NCI-H2227 treated with DMSO at 0.1 percent for 48 hours (cell line): ENCODE measurements around the gene ESPL1.
"Not testable (repeated sequence)": the region's sequence is repeated elsewhere in the genome, so short reads cannot be mapped to it uniquely, and the experiment has no call there.

ENCODE experiments used
- DNase-seq: peaks from one replicate; lab custom pipeline; 2025; lab: John Stamatoyannopoulos, UW

The ESPL1 gene

DNA sequence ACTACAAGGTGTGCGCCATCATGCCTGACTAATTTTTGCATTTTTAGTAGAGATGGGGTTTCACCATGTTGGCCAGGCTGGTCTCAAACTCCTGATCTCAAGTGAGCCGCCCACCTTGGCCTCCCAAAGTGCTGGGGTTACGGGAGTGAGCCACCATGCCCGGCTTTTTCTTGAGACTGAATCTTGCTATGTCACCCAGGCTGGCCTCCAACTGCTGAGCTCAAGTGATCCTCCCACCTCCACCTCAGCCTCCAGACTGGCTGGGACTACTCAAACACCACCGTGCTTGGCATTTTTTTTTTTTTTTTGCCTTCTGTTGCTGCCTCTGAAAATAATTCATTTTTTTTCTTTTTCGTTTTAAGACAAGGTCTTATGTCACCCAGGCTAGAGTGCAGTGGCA is 8.2 kb upstream of the ESPL1 start:
- DNase-seq = no peak

GRCh38 chr12:53265783-53266182 is 2.3 kb upstream of the ESPL1 start:
- DNase-seq = no peak

DNA sequence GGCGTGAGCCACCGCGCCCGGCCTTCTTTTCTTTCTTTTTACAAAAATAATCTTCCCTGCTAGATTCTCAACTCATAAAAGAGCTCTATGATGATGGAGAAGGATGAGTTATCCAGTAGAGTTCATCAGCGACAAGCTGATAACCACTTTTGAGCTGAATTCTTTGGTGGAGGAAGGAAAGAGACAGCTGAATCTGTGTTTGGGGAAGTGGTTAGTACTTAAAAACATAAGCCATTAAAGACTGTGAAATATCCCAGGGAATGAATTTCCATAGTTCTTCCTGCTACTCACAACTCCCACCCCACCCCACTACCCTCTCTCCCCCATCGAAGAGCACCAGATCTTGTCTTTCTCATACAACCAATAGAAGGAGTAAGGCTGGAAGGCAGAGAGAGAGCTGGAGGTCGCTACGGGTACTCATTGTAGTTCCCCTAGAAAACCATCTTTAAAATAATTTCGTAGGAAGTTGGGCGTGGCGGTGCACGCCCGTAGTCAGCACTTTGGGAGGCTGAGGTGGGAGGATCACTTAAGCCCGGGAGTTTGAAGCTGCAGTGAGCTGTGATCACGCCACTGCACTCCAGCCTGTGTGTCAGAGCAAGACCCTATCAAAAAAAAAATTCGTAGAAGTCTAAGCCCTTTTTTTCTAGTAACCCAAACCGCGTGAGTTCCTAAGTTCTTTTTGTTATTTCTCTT is 647 bp upstream of the ESPL1 start:
- DNase-seq = no peak

GRCh38 chr12:53268630-53269562 is 797 bp downstream of the ESPL1 start:
- DNase-seq = no peak

GRCh38 chr12:53274445-53274844 is 6.3 kb downstream of the ESPL1 start:
- no peak for DNase-seq

GRCh38 chr12:53276511-53276910 is 8.4 kb downstream of the ESPL1 start:
- no peak for DNase-seq

DNA sequence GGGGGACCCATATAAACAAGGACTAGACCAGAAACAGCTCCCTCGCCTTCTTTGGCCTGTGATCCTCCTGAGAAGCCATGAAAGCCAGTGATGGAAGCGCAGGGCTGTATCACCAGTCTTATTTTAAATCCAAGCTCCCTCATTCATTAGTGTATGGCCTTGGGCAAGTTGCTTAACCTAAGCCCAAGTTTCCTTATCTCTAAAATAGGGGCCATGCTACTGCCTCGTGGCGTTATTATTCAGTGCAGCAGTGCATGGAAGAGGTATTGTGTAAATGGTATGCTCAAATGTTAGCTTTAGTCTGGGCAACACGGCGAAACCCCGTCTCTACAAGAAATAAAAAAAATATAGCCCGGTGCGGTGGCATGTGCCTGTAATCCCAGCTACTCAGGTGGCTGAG is 9.9 kb downstream of the ESPL1 start:
- no peak for DNase-seq

DNA sequence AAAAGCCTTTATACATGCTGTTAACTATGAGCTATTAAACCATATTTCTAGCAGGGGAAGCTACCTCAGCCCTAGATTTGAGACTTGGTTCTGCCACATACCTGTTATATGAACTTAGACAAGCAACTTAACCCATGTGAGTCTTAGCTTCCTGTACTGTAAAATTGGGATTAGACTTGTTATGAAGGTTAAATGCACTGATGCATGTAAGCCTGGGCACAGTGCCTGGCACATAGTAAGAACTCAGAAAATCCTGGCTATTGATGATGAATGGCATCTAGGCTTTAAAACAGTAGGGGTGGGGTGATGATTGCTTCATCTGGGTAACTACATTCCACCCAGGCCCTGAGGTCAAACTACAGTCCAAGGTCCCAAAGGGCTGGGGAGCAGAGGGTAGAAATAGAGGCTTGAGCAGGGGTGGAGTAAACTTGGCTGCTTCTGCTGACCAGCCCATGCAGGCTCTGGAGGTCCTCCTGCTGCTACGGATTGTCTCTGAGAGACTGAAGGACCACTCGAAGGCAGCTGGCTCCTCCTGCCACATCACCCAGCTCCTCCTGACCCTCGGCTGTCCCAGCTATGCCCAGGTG is 11.3 kb downstream of the ESPL1 start:
- no peak for DNase-seq

DNA sequence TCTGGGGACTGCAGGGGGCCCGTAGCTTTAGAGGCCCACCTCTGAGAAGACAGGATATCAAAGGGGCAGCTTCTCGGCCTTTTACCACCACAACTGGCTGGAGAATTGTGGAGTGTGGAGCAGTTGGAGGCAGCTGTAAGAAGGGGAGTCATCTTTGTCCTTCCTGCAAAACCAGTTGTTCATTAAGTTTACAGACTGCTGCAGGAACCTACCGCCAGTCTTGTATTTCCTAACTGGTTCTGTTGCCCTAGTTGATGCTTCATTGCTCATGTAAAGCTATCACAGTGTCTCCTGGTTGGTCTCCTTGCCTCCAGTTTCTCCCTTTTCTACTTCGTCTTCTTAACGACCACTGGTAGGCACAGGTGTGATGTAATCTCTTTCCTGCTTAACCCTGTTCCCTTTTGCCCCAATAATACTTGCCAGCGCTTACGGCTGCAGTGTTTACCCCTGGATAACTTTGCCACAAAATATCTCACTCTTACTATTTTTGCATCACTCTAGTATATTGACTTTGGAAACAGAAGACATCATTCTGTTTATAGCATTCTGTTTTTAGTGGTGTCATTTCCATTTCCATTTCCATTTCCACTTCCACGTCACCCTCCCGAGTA is 11.9 kb downstream of the ESPL1 start:
- no peak for DNase-seq

GRCh38 chr12:53286448-53286847 is 18.3 kb downstream of the ESPL1 start:
- no peak for DNase-seq

DNA sequence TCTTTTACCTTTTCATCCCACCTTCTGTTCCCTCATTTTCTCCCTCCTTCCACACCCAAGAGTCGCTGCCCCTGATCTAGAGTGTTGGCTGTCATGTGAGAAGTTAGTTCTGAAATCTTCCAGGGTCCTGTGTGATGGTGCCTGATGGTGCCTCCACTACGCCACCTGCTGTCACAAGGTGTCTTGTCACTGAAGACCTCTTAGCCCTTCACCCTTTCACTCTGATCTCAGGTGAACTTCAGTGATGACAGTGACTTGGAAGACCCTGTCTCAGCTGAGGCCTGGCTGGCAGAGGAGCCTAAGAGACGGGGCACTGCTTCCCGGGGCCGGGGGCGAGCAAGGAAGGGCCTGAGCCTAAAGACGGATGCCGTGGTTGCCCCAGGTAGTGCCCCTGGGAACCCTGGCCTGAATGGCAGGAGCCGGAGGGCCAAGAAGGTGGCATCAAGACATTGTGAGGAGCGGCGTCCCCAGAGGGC is 19.7 kb downstream of the ESPL1 start:
- peak; percentile 22 for DNase-seq

DNA sequence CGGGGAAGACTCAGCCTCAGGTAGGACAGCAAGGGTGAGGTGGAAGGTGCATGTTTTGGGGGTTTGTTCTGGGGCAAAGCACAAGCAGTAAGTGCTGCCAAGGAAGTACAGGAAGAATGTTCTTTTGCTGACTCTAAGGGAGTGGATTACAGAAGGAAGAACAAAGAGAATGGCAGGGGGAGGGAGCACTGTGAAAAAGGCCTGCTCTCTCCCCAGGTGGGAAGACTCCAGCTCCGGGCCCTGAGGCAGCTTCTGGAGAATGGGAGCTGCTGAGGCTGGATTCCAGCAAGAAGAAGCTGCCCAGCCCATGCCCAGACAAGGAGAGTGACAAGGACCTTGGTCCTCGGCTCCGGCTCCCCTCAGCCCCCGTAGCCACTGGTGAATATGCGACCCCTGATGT is 20.2 kb downstream of the ESPL1 start:
- no peak for DNase-seq

- no peak for DNase-seq
Measured at GRCh38 chr12:53289891-53290290, 21.8 kb downstream of the ESPL1 start.

- DNase-seq = no peak
Measured at GRCh38 chr12:53290661-53291060, 22.6 kb downstream of the ESPL1 start.

DNA sequence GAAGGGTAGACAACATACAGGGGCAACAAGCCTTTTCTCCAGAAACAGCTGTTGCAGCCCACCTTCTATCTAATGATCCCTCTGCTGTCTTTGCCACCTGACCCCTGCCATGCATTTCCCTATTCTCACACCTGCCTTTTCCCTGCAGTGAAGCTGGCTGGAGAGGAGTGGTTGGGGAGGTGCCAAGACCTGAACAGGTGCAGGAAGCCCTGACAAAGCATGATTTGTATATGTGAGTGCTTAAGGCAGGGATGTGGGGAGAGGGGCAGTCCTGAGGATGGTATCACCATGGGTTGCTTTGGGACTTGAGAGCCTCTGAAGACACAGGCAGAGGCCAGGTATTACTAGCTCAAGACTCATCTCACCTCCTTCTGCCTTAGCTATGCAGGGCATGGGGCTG is 24.3 kb downstream of the ESPL1 start:
- no peak for DNase-seq

- peak; percentile 61 for DNase-seq
Measured at GRCh38 chr12:53295070-53295890, 27.2 kb downstream of the ESPL1 start, which contains the start of gene PFDN5. Gene PFDN5 (plus strand): TSS chr12:53295542. CDS start chr12:53295568, 26 bp downstream.

DNA sequence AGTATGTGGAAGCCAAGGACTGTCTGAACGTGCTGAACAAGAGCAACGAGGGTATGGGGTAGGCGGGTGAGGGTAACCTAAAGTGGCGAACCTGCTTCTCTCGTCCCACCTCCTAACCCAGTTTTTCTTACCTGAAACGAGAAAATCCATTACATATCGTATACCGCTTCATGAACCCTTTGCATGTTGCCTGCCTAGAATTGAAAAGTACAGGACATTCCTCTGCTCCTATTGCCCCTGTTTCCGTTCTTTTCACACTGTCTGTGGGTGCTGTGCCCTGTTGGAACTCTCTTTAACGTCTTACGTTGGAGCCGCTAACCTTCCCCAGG is 27.8 kb downstream of the ESPL1 start:
- DNase-seq = no peak

GRCh38 chr12:53297106-53297505 is 29.0 kb downstream of the ESPL1 start:
- not testable (repeated sequence) for DNase-seq

DNA sequence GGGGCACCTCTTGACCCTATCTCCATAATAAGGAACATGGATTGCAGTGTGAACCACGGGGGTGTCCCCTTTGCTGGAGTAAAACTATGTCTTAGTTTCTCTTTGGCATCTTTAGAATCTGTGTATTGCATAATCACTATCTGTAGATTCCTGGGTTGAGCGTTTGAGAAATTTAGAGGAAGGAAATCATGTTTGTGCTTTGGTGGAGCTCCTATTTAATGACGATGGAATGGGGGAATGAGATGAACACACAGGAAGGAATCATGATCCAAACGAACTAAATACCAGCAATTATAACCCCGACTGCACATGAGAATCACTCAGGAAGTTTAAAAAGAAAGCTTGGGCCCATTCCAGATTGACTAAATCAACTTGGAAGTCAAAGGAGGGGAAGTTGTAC is 30.1 kb downstream of the ESPL1 start:
- no peak for DNase-seq

DNA sequence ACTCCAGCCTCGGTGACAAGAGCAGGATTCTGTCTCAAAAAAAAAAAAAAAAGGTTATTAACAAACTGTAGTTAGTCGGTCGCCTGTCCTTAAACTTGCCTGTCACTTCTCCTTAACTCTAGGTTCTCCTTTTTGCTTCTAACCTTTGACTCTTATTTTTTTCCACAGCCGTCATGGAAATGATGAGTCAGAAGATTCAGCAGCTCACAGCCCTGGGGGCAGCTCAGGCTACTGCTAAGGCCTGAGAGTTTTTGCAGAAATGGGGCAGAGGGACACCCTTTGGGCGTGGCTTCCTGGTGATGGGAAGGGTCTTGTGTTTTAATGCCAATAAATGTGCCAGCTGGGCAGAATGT is 31.0 kb downstream of the ESPL1 start:
- DNase-seq = no peak

DNA sequence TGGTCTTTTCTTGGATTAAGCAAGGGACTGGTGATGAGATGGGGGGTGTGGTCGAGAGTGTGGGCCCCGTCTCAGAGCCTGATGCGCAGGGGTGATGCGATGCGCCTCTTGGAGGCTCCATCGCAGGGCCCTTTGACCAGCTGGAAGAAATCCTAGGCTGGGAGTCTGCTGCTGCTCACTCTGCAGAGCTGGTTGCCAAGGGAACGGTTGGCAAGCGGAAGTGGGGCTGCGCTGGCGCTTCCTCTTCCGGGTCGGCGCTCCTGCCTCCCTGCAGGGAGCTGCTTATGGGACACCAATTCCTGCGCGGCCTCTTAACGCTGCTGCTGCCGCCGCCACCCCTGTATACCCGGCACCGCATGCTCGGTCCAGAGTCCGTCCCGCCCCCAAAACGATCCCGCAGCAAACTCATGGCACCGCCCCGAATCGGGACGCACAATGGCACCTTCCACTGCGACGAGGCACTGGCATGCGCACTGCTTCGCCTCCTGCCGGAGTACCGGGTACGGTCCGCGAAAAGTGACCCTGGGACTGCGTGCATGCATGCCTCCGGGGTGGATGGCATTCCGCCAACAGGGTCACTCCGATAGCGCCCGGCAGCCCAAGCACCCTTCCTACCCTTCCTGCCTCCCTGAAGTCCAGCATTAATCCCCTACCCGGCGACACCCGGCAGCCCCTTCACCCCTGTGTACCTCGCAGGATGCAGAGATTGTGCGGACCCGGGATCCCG is 31.5 kb downstream of the ESPL1 start, which contains the start of gene MYG1:
Gene MYG1 (plus strand): TSS at position 242 of the 727 bp plus-strand sequence. CDS start 43 bp downstream, at position 285.
- peak; percentile 85 for DNase-seq
